GM12891 (cell line): Measurements from ENCODE around the gene POC1A.

Source experiments
- PAX5 ChIP-seq: IDR thresholded peaks from 2 replicates; pipeline ENCODE4 v1.6.1; 2011; ENCODE audit warnings: low read length, moderate library complexity, mild to moderate bottlenecking; ENCODE audit not compliant: insufficient read depth, severe bottlenecking
- POLR2A ChIP-seq: IDR thresholded peaks from 2 replicates; pipeline ENCODE4 v1.6.1; 2011; ENCODE audit warnings: low read depth, low read length, control low read depth
- POLR2AphosphoS5 ChIP-seq: IDR thresholded peaks from 2 replicates; pipeline ENCODE4 v1.6.1; 2011; ENCODE audit warnings: low read depth, low read length, control low read depth
- POU2F2 ChIP-seq: IDR thresholded peaks from 2 replicates; pipeline ENCODE4 v1.6.1; 2011; ENCODE audit warnings: low read depth, mild to moderate bottlenecking, control low read depth, low read length, moderate library complexity
- SPI1 ChIP-seq: IDR thresholded peaks from 2 replicates; pipeline ENCODE4 v1.6.1; 2011; ENCODE audit warnings: low read depth, low read length, control low read depth
- TAF1 ChIP-seq: IDR thresholded peaks from 2 replicates; pipeline ENCODE4 v1.6.1; 2011; ENCODE audit warnings: low read depth, low read length, control low read depth

- no peak for TF ChIP-seq POLR2A
- no peak for TF ChIP-seq POLR2AphosphoS5
- no peak for TF ChIP-seq SPI1
- TF ChIP-seq PAX5 = no peak
- no peak for TF ChIP-seq TAF1
- TF ChIP-seq POU2F2 = no peak
Observed at GRCh38 chr3:52185311-52185710, 31.1 kb upstream of the POC1A start.
